Cardiac muscle cell (in vitro differentiated cells and primary cell): ENCODE data around the gene CLPX. TPM values are rescaled to one million over a fixed set of nuclear protein-coding genes. Genes with fewer than 3 reads are reported as not detected.
"Not testable (repeated sequence)": the region's sequence is repeated elsewhere in the genome, so short reads cannot be mapped to it uniquely, and the experiment has no call there.

Experiments used
- DNase-seq, 2 donors: peaks; one replicate each; pipeline versions ENCODE4 v3.0.0 to v3.0.0-alpha.2; 2010 to 2017; ENCODE audit warnings: low read depth in 1 of 2, low spot score in 1 of 2
- H3K27ac ChIP-seq: fragments of 200-600 bp; sonication (generic); 2 replicates; pipeline ENCODE4 v1.5.1; 2016
- H3K27me3 ChIP-seq: fragments of 200-600 bp; sonication (generic); 2 replicates; pipeline ENCODE4 v1.6.0; 2016; ENCODE audit warnings: control low read depth
- H3K36me3 ChIP-seq: fragments of 200-600 bp; sonication (generic); 2 replicates; pipeline ENCODE4 v1.5.1; 2016; ENCODE audit warnings: control low read depth
- H3K4me1 ChIP-seq: fragments of 200-600 bp; sonication (generic); 2 replicates; pipeline ENCODE4 v1.8.1; 2017; ENCODE audit warnings: low read depth, mild to moderate bottlenecking, mixed run types
- H3K4me3 ChIP-seq: fragments of 200-600 bp; sonication (generic); 2 replicates; pipeline ENCODE4 v1.5.1; 2016; ENCODE audit warnings: mild to moderate bottlenecking
- H3K9me3 ChIP-seq: fragments of 200-600 bp; sonication (generic); 2 replicates; pipeline ENCODE4 v1.5.1; 2017; ENCODE audit warnings: low read depth, mild to moderate bottlenecking, control low read depth
- CTCF ChIP-seq: IDR thresholded peaks from 2 replicates; pipeline ENCODE4 v1.5.1; 2012; ENCODE audit warnings: low read depth, mild to moderate bottlenecking, low read length
- polyA plus RNA-seq: library from polyadenylated mRNA; unstranded; fragments of >200 nt; fragmentation: Nextera tagmentation; extraction: Ambion mirVana; gene quantifications from 2 replicates; pipeline ENCODE4 v1.2.1, GENCODE V29; 2016
- total RNA-seq: library from RNA; depleted of rRNA; stranded (reverse); fragments of >200 nt; gene quantifications from 2 replicates; pipeline ENCODE4 v1.2.3, GENCODE V29; 2016

The CLPX gene
- total and polyA plus RNA-seq, 2 experiments from 2014 or later, result 31.2 to 55.2 TPM

- no peak overlapping the region for H3K27ac ChIP-seq
- H3K36me3 ChIP-seq, result peaks cover 42% of the 10 kb centered on the region
- no peaks in the 10 kb centered on the region for H3K27me3 ChIP-seq
- no peak for DNase-seq
- H3K4me1 ChIP-seq, result no peaks in the 10 kb centered on the region
- no peak overlapping the region for H3K4me3 ChIP-seq
- no peak for TF ChIP-seq CTCF
- H3K9me3 ChIP-seq, result no peaks in the 10 kb centered on the region
Observed at GRCh38 chr15:65164139-65164538, 21.0 kb downstream of the CLPX start.

- Histone ChIP-seq H3K27me3 (no peaks in the 10 kb centered on the region), H3K4me1 (no peaks in the 10 kb centered on the region), H3K9me3 (no peaks in the 10 kb centered on the region), H3K4me3 (no peak overlapping the region), H3K27ac (no peak overlapping the region), H3K36me3 (peaks cover 49% of the 10 kb centered on the region)
- no peak for TF ChIP-seq CTCF
- DNase-seq, result no peak
Observed at GRCh38 chr15:65163041-65163440, 22.1 kb downstream of the CLPX start.

- TF ChIP-seq CTCF, result no peak
- no peaks in the 10 kb centered on the region for H3K4me1 ChIP-seq
- peaks cover 68% of the 10 kb centered on the region for H3K36me3 ChIP-seq
- no peaks in the 10 kb centered on the region for H3K27me3 ChIP-seq
- H3K27ac ChIP-seq, result no peak overlapping the region
- H3K4me3 ChIP-seq, result no peak overlapping the region
- H3K9me3 ChIP-seq, result no peaks in the 10 kb centered on the region
- no peak for DNase-seq
Observed at GRCh38 chr15:65156692-65157091, 28.4 kb downstream of the CLPX start.

GRCh38 chr15:65154720-65155119 is 30.4 kb downstream of the CLPX start:
- no peak for TF ChIP-seq CTCF
- Histone ChIP-seq H3K4me3 (no peak overlapping the region), H3K27ac (no peak overlapping the region), H3K36me3 (peaks cover 81% of the 10 kb centered on the region), H3K4me1 (no peaks in the 10 kb centered on the region), H3K27me3 (no peaks in the 10 kb centered on the region), H3K9me3 (no peaks in the 10 kb centered on the region)
- no peak for DNase-seq

GRCh38 chr15:65147902-65148301 is 37.2 kb downstream of the CLPX start:
- Histone ChIP-seq H3K4me3 (no peak overlapping the region), H3K27ac (peak overlapping the region; percentile 59), H3K27me3 (no peaks in the 10 kb centered on the region), H3K9me3 (no peaks in the 10 kb centered on the region), H3K36me3 (peaks cover 42% of the 10 kb centered on the region), H3K4me1 (no peaks in the 10 kb centered on the region)
- DNase-seq, result no peak
- TF ChIP-seq CTCF, result no peak

- H3K27me3 ChIP-seq, result no peaks in the 10 kb centered on the region
- H3K4me3 ChIP-seq, result no peak overlapping the region
- H3K36me3 ChIP-seq, result peaks cover 30% of the 10 kb centered on the region
- no peaks in the 10 kb centered on the region for H3K4me1 ChIP-seq
- no peak for TF ChIP-seq CTCF
- DNase-seq, result no peak
- H3K27ac ChIP-seq, result no peak overlapping the region
- H3K9me3 ChIP-seq, result no peaks in the 10 kb centered on the region
Observed at GRCh38 chr15:65146438-65146837, 38.7 kb downstream of the CLPX start.

GRCh38 chr15:65138631-65139030 is 46.5 kb downstream of the CLPX start:
- not testable (repeated sequence) for H3K4me1 ChIP-seq, H3K27me3 ChIP-seq, H3K36me3 ChIP-seq, H3K27ac ChIP-seq, H3K4me3 ChIP-seq, DNase-seq, H3K9me3 ChIP-seq

GRCh38 chr15:65137893-65138292 is 47.2 kb downstream of the CLPX start:
- H3K27ac ChIP-seq, H3K27me3 ChIP-seq, H3K36me3 ChIP-seq, H3K9me3 ChIP-seq, H3K4me3 ChIP-seq, DNase-seq, H3K4me1 ChIP-seq: not testable (repeated sequence)
